ENCODE results near the gene NPC2. TPM values are rescaled to one million over a fixed set of nuclear protein-coding genes. Genes with fewer than 3 reads are reported as not detected.

The NPC2 gene
- total RNA-seq, 4 donors from 2014 or later = 119 to 205 (median 162) TPM

- no peak overlapping the region for H3K4me3 ChIP-seq
- TF ChIP-seq CTCF (IDR thresholded peaks at IDR 0.05) (no peak), POLR2A (IDR thresholded peaks at IDR 0.05; ENCODE audit: low read depth) (no peak), POLR2AphosphoS5 (IDR thresholded peaks at IDR 0.05) (no peak), EP300 (IDR thresholded peaks at IDR 0.05) (no peak)
- 65% methylated on average over 4 of the region's 4 CpGs for WGBS
- H3K9me3 ChIP-seq = no peaks in the 10 kb centered on the region
- peaks cover 0 to 11% (median 2%) of the 10 kb centered on the region in 4 donors for H3K36me3 ChIP-seq
- DNase-seq (ENCODE audit: extremely low spot score) = no peak
- no peaks in the 10 kb centered on the region for H3K27me3 ChIP-seq
- intact Hi-C loops (cut with DNase I) = no loop called here
- no peak overlapping the region for H3K27ac ChIP-seq (replicated peaks in 1 of 4)
- no peaks in the 10 kb centered on the region for H3K4me1 ChIP-seq
These were observed 32.3 kb upstream of the NPC2 start for GRCh38 chr14:74525361-74525851.

GRCh38 chr14:74524812-74525135 is 31.7 kb upstream of the NPC2 start:
- Histone ChIP-seq H3K9me3 (no peaks in the 10 kb centered on the region), H3K27me3 (no peaks in the 10 kb centered on the region), H3K4me3 (no peak overlapping the region), H3K4me1 (no peaks in the 10 kb centered on the region), H3K36me3 (peaks cover 0 to 11% (median 2%) of the 10 kb centered on the region in 4 donors), H3K27ac (replicated peaks in 1 of 4) (no peak overlapping the region)
- intact Hi-C loops (cut with DNase I) = no loop called here
- DNase-seq (ENCODE audit: extremely low spot score) = no peak
- no peak for TF ChIP-seq EP300 (IDR thresholded peaks at IDR 0.05)
- TF ChIP-seq CTCF (IDR thresholded peaks at IDR 0.05) = no peak
- no peak for TF ChIP-seq POLR2A (IDR thresholded peaks at IDR 0.05; ENCODE audit: low read depth)
- no peak for TF ChIP-seq POLR2AphosphoS5 (IDR thresholded peaks at IDR 0.05)

DNA sequence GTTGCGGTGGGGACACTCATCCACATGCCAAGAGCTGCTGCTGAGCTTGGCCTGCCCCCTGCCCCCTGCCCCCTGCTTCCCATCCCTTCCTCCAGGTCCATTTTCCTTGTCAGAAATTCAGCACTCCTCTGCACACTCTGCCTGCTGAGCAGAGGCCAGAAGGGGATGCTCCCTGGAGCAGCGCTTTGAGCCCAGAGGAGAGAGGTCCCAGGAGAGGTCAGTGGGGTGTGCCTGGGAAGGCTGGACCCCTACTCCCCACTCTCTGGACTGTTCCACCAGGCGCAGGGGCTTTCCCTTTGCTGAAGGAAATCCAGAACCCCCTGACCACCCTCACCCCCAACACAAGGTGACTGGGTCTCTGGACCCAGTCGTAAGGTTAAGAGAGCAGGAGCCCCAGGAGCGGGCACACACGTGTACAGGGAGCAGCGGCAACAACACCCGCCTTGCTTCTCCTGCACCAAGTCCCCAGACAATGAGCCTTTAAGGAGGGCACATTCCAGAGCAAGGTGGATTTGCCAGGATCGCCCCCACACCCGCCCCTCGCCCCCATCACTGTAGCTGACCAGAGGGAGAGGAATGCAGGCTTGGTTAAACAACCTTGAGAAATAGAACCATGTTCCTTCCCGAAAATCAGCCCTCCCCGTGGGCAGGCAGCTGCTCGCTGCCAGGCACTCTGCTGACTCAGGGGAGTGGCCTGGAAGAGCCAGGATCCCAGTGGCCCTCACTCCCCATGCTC is 31.1 kb upstream of the NPC2 start:
- TF ChIP-seq POLR2A (IDR thresholded peaks at IDR 0.05; ENCODE audit: low read depth) (no peak), POLR2AphosphoS5 (IDR thresholded peaks at IDR 0.05) (no peak), EP300 (IDR thresholded peaks at IDR 0.05) (no peak), CTCF (IDR thresholded peaks at IDR 0.05) (no peak)
- Histone ChIP-seq H3K27ac (replicated peaks in 1 of 4) (no peak overlapping the region), H3K4me3 (no peak overlapping the region), H3K4me1 (no peaks in the 10 kb centered on the region), H3K27me3 (no peaks in the 10 kb centered on the region), H3K36me3 (peaks cover 0 to 11% (median 2%) of the 10 kb centered on the region in 4 donors), H3K9me3 (no peaks in the 10 kb centered on the region)
- intact Hi-C loops (cut with DNase I) = no loop called here
- 77% methylated on average over 8 of the region's 14 CpGs for WGBS
- DNase-seq (ENCODE audit: extremely low spot score) = no peak

DNA sequence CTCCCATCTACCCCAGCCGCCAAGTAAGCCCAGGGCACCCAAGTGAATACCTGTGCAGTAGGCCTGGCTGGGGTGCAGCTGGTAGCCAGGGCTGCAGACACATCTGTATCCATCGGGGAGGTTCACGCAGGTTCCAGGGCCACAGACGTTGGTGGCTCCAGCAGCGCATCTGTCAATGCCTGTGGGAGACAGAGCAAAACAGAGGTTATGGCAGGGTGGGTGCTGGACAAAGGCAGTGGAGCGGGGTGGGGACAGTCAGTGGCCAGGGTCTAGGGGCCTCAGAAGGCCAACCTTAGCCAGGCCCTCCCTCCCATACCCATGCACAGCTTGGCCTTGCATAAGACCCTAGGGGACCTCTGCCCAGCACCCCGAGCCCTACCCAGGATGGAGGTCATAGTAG is 29.6 kb upstream of the NPC2 start:
- 80% methylated on average over 1 of the region's 7 CpGs for WGBS
- H3K36me3 ChIP-seq = peaks cover 0 to 11% (median 4%) of the 10 kb centered on the region in 4 donors
- no peak overlapping the region for H3K4me3 ChIP-seq
- H3K4me1 ChIP-seq = no peaks in the 10 kb centered on the region
- H3K27ac ChIP-seq (replicated peaks in 1 of 4) = no peak overlapping the region
- H3K27me3 ChIP-seq = no peaks in the 10 kb centered on the region
- TF ChIP-seq POLR2A (IDR thresholded peaks at IDR 0.05; ENCODE audit: low read depth) (no peak), POLR2AphosphoS5 (IDR thresholded peaks at IDR 0.05) (no peak), EP300 (IDR thresholded peaks at IDR 0.05) (no peak), CTCF (IDR thresholded peaks at IDR 0.05) (no peak)
- H3K9me3 ChIP-seq = no peaks in the 10 kb centered on the region
- no peak for DNase-seq (ENCODE audit: extremely low spot score)
- intact Hi-C loops (cut with DNase I) = no loop called here

- DNase-seq (ENCODE audit: extremely low spot score) = no peak
- H3K4me1 ChIP-seq = no peaks in the 10 kb centered on the region
- no peak overlapping the region for H3K4me3 ChIP-seq
- intact Hi-C loops (cut with DNase I) = no loop called here
- TF ChIP-seq CTCF (IDR thresholded peaks at IDR 0.05) (no peak), POLR2AphosphoS5 (IDR thresholded peaks at IDR 0.05) (no peak), POLR2A (IDR thresholded peaks at IDR 0.05; ENCODE audit: low read depth) (no peak), EP300 (IDR thresholded peaks at IDR 0.05) (no peak)
- H3K27me3 ChIP-seq = no peaks in the 10 kb centered on the region
- no peak overlapping the region for H3K27ac ChIP-seq (replicated peaks in 1 of 4)
- 93% methylated on average over 6 of the region's 10 CpGs for WGBS
- peaks cover 0 to 14% (median 6%) of the 10 kb centered on the region in 4 donors for H3K36me3 ChIP-seq
- no peaks in the 10 kb centered on the region for H3K9me3 ChIP-seq
These were observed 28.7 kb upstream of the NPC2 start for GRCh38 chr14:74521756-74522155.

All from esophagus muscularis mucosa (tissue), 4 donors.